A673 (cell line): Measurements from ENCODE around the gene ATRN. TPM values are rescaled to one million over a fixed set of nuclear protein-coding genes. Genes with fewer than 3 reads are reported as not detected.

Experiments used
- BruUV-seq: library from RNA; stranded (reverse); fragments of 400-500 nt; replicated peaks from 2 replicates; lab custom pipeline; 2021; lab: Mats Ljungman, UMichigan
- CTCF ChIA-PET: fragments of 300-600 bp; sonication (Branson Sonifier 250); formaldehyde crosslinking; loops from one replicate; lab custom pipeline; 2022; ENCODE audit warnings: antibody characterized with exemption; lab: Charles Lee
- POLR2A ChIA-PET: fragments of 300-600 bp; sonication (Branson Sonifier 250); formaldehyde crosslinking; loops from one replicate; lab custom pipeline; 2022; ENCODE audit warnings: antibody characterized with exemption; ENCODE audit not compliant: low non-redundant PET; lab: Charles Lee
- DNase-seq: peaks from one replicate; pipeline ENCODE4 v3.0.0-alpha.2; 2015; ENCODE audit warnings: low spot score
- H3K27ac ChIP-seq: fragments of 200-600 bp; sonication (generic); 2 replicates; pipeline ENCODE4 v1.5.1; 2016; ENCODE audit warnings: mixed run types, low read depth, mild to moderate bottlenecking, mixed read lengths, antibody characterized with exemption, low read length; ENCODE audit not compliant: poor library complexity, severe bottlenecking
- H3K27me3 ChIP-seq: fragments of 200-600 bp; sonication (generic); replicated peaks from 2 replicates; pipeline ENCODE4 v1.6.1; 2017; ENCODE audit warnings: mixed run types, low read depth, mild to moderate bottlenecking, mixed read lengths, antibody characterized with exemption, low read length; ENCODE audit not compliant: insufficient read depth, poor library complexity
- H3K36me3 ChIP-seq: fragments of 200-600 bp; sonication (generic); 2 replicates; pipeline ENCODE4 v1.6.1; 2016; ENCODE audit warnings: mixed run types, mild to moderate bottlenecking, mixed read lengths, antibody characterized with exemption, low read length; ENCODE audit not compliant: insufficient read depth, poor library complexity, severe bottlenecking
- H3K4me1 ChIP-seq: fragments of 200-600 bp; sonication (generic); 2 replicates; pipeline ENCODE4 v1.6.1; 2017; ENCODE audit warnings: mixed run types, mild to moderate bottlenecking, mixed read lengths, antibody characterized with exemption, low read length; ENCODE audit not compliant: insufficient read depth, poor library complexity, severe bottlenecking
- H3K4me3 ChIP-seq: fragments of 200-600 bp; sonication (generic); 2 replicates; pipeline ENCODE4 v1.5.1; 2016; ENCODE audit warnings: low read depth, mixed run types, mild to moderate bottlenecking, mixed read lengths, low read length; ENCODE audit not compliant: poor library complexity, severe bottlenecking
- H3K9me3 ChIP-seq: fragments of 200-600 bp; sonication (generic); 2 replicates; pipeline ENCODE4 v1.6.1; 2016; ENCODE audit warnings: mixed run types, low read depth, mild to moderate bottlenecking, mixed read lengths, antibody characterized with exemption, low read length; ENCODE audit not compliant: poor library complexity, severe bottlenecking
- CTCF ChIP-seq: fragments of 300-800, 200-600 bp; sonication (generic); conservative IDR thresholded peaks from 2 replicates; pipeline ENCODE4 v1.5.1; 2017; ENCODE audit warnings: low read depth, mild to moderate bottlenecking, antibody characterized with exemption, low read length, moderate library complexity, mixed read lengths
- EZH2 ChIP-seq: fragments of 200-600 bp; sonication (generic); IDR thresholded peaks from 2 replicates; pipeline ENCODE4 v1.6.1; 2017; ENCODE audit warnings: borderline replicate concordance, low read depth, mild to moderate bottlenecking, mixed read lengths, antibody characterized with exemption, low read length; ENCODE audit not compliant: poor library complexity, severe bottlenecking
- intact Hi-C: fragments of 100-400 bp; cut with micrococcal nuclease; formaldehyde crosslinking; loops from one replicate; pipeline ENCODE4 v1.10.0; 2022; ENCODE audit not compliant: unreplicated experiment
- total RNA-seq: library from RNA; stranded (reverse); gene quantifications from 2 replicates; pipeline ENCODE4 v1.2.3, GENCODE V29; 2021

Gene ATRN
- total RNA-seq, 1 experiment from 2014 or later, result 27.1 TPM

GRCh38 chr20:3606021-3606420, 135.2 kb downstream of the ATRN start:
- CTCF ChIA-PET, result no interaction called here

DNA sequence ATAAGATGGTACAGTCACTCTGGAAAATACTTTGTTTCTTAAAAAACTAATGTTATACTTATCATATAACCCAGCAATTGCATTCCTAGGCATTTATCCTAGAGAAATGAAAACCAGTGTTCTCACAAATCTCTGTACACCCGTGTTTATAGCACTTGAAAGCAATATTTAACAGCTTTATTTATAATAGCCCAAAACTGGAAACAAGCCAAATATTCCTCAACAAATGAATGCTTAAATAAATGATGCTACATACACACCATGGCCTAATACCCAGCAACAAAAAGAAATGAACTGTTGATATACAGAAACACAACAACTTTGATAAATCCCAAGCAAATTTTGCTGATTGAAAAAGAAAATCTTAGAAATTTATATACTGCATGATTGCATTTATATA, 141.1 kb downstream of the ATRN start:
- no peaks in the 10 kb centered on the region for H3K36me3 ChIP-seq
- TF ChIP-seq EZH2 (no peak), CTCF (no peak)
- DNase-seq, result no peak
- H3K27ac ChIP-seq, result peak overlapping the region; percentile 23
- H3K4me1 ChIP-seq, result no peaks in the 10 kb centered on the region
- no peak overlapping the region for H3K4me3 ChIP-seq
- H3K27me3 ChIP-seq, result no peaks in the 10 kb centered on the region
- intact Hi-C loops, result no loop called here
- no TSS peak for BruUV-seq
- POLR2A ChIA-PET, result no interaction called here
- H3K9me3 ChIP-seq, result no peaks in the 10 kb centered on the region
- CTCF ChIA-PET, result no interaction called here

More at GRCh38 chr20:3606021-3606420, 135.2 kb downstream of the ATRN start:
- Histone ChIP-seq H3K4me1 (no peaks in the 10 kb centered on the region), H3K4me3 (no peak overlapping the region), H3K36me3 (peaks cover 2% of the 10 kb centered on the region), H3K9me3 (no peaks in the 10 kb centered on the region), H3K27me3 (no peaks in the 10 kb centered on the region), H3K27ac (no peak overlapping the region)
- POLR2A ChIA-PET, result no interaction called here
- TF ChIP-seq EZH2 (no peak), CTCF (no peak)
- intact Hi-C loops, result no loop called here
- DNase-seq, result no peak
- BruUV-seq, result no TSS peak

DNA sequence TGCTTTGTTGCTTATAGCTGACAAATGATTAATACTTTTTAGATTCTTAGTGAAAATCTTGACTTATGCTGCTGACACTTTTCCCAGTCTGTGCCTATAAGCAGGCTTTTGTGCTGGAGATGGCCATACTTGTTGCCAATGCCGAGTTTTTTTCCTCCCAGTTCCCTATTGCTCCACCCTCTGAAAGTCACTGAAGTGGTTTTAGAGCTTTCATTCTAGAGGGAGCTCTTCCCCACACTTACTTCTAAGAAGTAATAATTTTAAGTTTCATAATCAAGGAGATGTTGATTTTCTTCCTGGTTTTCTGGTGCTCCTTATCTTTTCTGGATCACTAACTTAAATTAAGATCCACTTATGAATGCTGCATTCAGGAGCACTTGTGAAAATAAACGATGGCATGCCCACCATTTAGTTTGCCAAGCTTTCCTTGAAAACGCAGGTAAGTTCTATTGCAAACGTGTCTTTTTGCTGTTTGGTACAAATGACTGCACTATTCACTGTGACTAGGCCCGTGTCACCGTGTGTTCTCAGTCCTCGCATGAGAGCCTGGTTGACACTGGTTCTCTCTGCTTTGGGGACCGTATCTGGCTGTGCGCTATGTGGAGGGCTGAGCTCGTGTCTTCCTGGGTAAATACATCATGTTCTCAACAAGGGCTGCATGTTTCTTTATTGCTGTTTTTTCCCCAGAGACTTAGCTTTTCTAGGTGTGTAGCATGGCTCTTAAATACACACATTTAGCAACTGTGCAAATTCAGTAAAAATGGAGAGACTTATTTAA, 142.2 kb downstream of the ATRN start:
- H3K27ac ChIP-seq, result no peak overlapping the region
- no peaks in the 10 kb centered on the region for H3K4me1 ChIP-seq
- no peaks in the 10 kb centered on the region for H3K36me3 ChIP-seq
- DNase-seq, result no peak
- BruUV-seq, result no TSS peak
- H3K4me3 ChIP-seq, result no peak overlapping the region
- no peaks in the 10 kb centered on the region for H3K27me3 ChIP-seq
- TF ChIP-seq CTCF (0 out of 2 replicates have a peak, but pooled peaks have one; percentile 16), EZH2 (no peak)
- intact Hi-C loops, result no loop called here
- no peaks in the 10 kb centered on the region for H3K9me3 ChIP-seq
- POLR2A ChIA-PET, result interaction anchor here (0.6 kb wide), 1 partner anchor 757 kb away, joined by 4 read pairs; no protein-coding TSS in a partner anchor
- CTCF ChIA-PET, result no interaction called here
